Measurements from ENCODE around the gene CDK11A.
A peak's percentile ranks its signal among the peaks of the same experiment; 100 is the strongest.
"Not testable (repeated sequence)": the region's sequence is repeated elsewhere in the genome, so short reads cannot be mapped to it uniquely, and the experiment has no call there.

Gene CDK11A

GRCh38 chr1:1662392-1662791 lies 61.8 kb downstream of the CDK11A start:
- not testable (repeated sequence) for DNase-seq (ENCODE audit: low read depth)

GRCh38 chr1:1658583-1659549 lies 65.3 kb downstream of the CDK11A start, which contains the start of gene CDK11B:
Gene CDK11B (minus strand): TSS chr1:1659004. CDS start chr1:1657485, 1,519 bp downstream.
- peak; percentile 97 for DNase-seq (ENCODE audit: low read depth)

Data from CMK (cell line).